Loucy (cell line): ENCODE data around the gene GALNT12.

Experiments used
- H2AFZ ChIP-seq: fragments of 200-600 bp; sonication (generic); 2 replicates; pipeline ENCODE4 v1.6.0; 2016; ENCODE audit warnings: antibody characterized with exemption, mild to moderate bottlenecking, low read length, moderate library complexity
- H3F3A ChIP-seq: fragments of 200-600 bp; 2 replicates; pipeline ENCODE4 v1.6.0; 2016; ENCODE audit warnings: antibody characterized with exemption, low read depth, mild to moderate bottlenecking
- H3K27me3 ChIP-seq: fragments of 200-600 bp; sonication (generic); 2 replicates; pipeline ENCODE4 v1.6.1; 2014; ENCODE audit warnings: low read length, mild to moderate bottlenecking; ENCODE audit not compliant: insufficient read depth, poor library complexity, severe bottlenecking
- H3K36me3 ChIP-seq: fragments of 200-600 bp; sonication (generic); 2 replicates; pipeline ENCODE4 v1.6.1; 2016; ENCODE audit warnings: low read length; ENCODE audit not compliant: insufficient read depth
- H3K4me1 ChIP-seq: fragments of 200-600 bp; sonication (generic); 2 replicates; pipeline ENCODE4 v1.5.1; 2014; ENCODE audit warnings: low read length, mild to moderate bottlenecking; ENCODE audit not compliant: insufficient read depth, poor library complexity, severe bottlenecking
- H3K4me2 ChIP-seq: fragments of 200-600 bp; sonication (generic); 2 replicates; pipeline ENCODE4 v1.6.0; 2014; ENCODE audit warnings: antibody characterized with exemption, low read length, low read depth, mild to moderate bottlenecking; ENCODE audit not compliant: poor library complexity, severe bottlenecking
- H3K4me3 ChIP-seq: fragments of 200-600 bp; sonication (generic); 2 replicates; pipeline ENCODE4 v1.5.1; 2014; ENCODE audit warnings: low read length, mild to moderate bottlenecking, mixed read lengths; ENCODE audit not compliant: poor library complexity, severe bottlenecking
- H3K79me2 ChIP-seq: fragments of 200-600 bp; sonication (generic); 2 replicates; pipeline ENCODE4 v1.6.1; 2014; ENCODE audit warnings: low read length; ENCODE audit not compliant: insufficient read depth
- H3K9ac ChIP-seq: fragments of 200-600 bp; sonication (generic); 2 replicates; pipeline ENCODE4 v1.6.0; 2014; ENCODE audit warnings: mild to moderate bottlenecking, low read depth, low read length, moderate library complexity; ENCODE audit not compliant: poor library complexity, severe bottlenecking
- H3K9me2 ChIP-seq: fragments of 200-600 bp; sonication (generic); replicated peaks from 2 replicates; pipeline ENCODE4 v1.6.1; 2016; ENCODE audit warnings: low read depth, low read length, mixed read lengths
- H3K9me3 ChIP-seq: fragments of 200-600 bp; sonication (generic); 2 replicates; pipeline ENCODE4 v1.6.1; 2014; ENCODE audit warnings: mild to moderate bottlenecking, antibody characterized with exemption, low read length, low read depth; ENCODE audit not compliant: insufficient read depth
- H4K20me1 ChIP-seq: fragments of 200-600 bp; sonication (generic); 2 replicates; pipeline ENCODE4 v1.6.0; 2014; ENCODE audit warnings: antibody characterized with exemption, low read length, mild to moderate bottlenecking; ENCODE audit not compliant: insufficient read depth, poor library complexity, severe bottlenecking
- EZH2phosphoT487 ChIP-seq: fragments of 200-600 bp; IDR thresholded peaks from 2 replicates; pipeline ENCODE4 v1.6.1; 2018; ENCODE audit warnings: antibody characterized with exemption, mild to moderate bottlenecking, moderate library complexity, borderline replicate concordance
- TF ChIP-seq, protein P1 (sequence below): fragments of 200-600 bp; sonication (generic); conservative IDR thresholded peaks from 2 replicates; pipeline ENCODE4 v1.5.1; 2014; ENCODE audit warnings: mild to moderate bottlenecking, antibody characterized with exemption, low read length

Gene GALNT12

DNA sequence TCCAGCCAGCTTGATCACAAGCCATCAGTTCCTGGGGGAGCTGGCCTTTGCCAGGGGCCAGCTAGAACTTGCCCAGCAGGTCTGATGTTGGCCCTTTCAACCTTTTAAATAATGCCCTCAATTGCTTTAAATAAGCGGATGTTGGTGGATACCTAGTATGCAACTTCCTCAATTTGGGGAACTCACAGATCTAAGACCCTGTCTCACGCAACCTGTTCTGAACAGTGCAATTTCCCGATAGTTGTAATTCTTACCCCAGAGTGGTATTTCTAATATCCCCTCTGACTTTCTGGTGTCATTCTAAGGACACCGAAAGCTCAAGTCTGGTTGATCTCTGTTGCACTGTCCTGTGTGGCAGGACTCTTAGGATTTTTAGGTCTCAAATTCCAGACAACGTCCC lies 23.1 kb downstream of the GALNT12 start:
- Histone ChIP-seq H3K9me2 (no peaks in the 10 kb centered on the region), H3K9me3 (no peaks in the 10 kb centered on the region), H3K4me2 (no peak overlapping the region), H3K4me3 (no peak overlapping the region), H3K27me3 (no peaks in the 10 kb centered on the region), H3K9ac (no peak overlapping the region), H3K36me3 (no peaks in the 10 kb centered on the region), H3K4me1 (no peaks in the 10 kb centered on the region), H3F3A (no peaks in the 10 kb centered on the region), H2AFZ (no peak overlapping the region), H4K20me1 (no peaks in the 10 kb centered on the region), H3K79me2 (no peaks in the 10 kb centered on the region)
- no peak for TF ChIP-seq EZH2phosphoT487
- TF ChIP-seq, protein P1, sequence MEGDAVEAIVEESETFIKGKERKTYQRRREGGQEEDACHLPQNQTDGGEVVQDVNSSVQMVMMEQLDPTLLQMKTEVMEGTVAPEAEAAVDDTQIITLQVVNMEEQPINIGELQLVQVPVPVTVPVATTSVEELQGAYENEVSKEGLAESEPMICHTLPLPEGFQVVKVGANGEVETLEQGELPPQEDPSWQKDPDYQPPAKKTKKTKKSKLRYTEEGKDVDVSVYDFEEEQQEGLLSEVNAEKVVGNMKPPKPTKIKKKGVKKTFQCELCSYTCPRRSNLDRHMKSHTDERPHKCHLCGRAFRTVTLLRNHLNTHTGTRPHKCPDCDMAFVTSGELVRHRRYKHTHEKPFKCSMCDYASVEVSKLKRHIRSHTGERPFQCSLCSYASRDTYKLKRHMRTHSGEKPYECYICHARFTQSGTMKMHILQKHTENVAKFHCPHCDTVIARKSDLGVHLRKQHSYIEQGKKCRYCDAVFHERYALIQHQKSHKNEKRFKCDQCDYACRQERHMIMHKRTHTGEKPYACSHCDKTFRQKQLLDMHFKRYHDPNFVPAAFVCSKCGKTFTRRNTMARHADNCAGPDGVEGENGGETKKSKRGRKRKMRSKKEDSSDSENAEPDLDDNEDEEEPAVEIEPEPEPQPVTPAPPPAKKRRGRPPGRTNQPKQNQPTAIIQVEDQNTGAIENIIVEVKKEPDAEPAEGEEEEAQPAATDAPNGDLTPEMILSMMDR: no peak

DNA sequence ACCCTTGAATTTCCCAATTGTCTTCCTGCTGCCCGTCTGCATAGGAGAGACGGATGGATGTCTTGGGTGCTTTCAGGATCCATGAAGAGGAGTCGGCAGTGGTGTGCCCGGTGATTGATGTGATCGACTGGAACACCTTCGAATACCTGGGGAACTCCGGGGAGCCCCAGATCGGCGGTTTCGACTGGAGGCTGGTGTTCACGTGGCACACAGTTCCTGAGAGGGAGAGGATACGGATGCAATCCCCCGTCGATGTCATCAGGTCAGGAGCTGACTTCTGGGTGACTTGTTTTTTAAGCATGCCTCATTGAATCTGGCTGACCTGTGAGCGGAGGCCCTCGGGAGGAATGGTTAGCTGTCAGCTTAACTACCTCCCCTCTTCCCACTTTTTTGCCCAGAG lies 24.2 kb downstream of the GALNT12 start:
- no peaks in the 10 kb centered on the region for H3K79me2 ChIP-seq
- TF ChIP-seq EZH2phosphoT487: no peak
- TF ChIP-seq, protein P1: no peak
- H4K20me1 ChIP-seq: no peaks in the 10 kb centered on the region
- H3K4me2 ChIP-seq: no peak overlapping the region
- H3K4me1 ChIP-seq: no peaks in the 10 kb centered on the region
- no peaks in the 10 kb centered on the region for H3K9me2 ChIP-seq
- no peak overlapping the region for H3K9ac ChIP-seq
- H3F3A ChIP-seq: no peaks in the 10 kb centered on the region
- no peaks in the 10 kb centered on the region for H3K27me3 ChIP-seq
- H3K36me3 ChIP-seq: no peaks in the 10 kb centered on the region
- H3K4me3 ChIP-seq: no peak overlapping the region
- H2AFZ ChIP-seq: no peak overlapping the region
- no peaks in the 10 kb centered on the region for H3K9me3 ChIP-seq

DNA sequence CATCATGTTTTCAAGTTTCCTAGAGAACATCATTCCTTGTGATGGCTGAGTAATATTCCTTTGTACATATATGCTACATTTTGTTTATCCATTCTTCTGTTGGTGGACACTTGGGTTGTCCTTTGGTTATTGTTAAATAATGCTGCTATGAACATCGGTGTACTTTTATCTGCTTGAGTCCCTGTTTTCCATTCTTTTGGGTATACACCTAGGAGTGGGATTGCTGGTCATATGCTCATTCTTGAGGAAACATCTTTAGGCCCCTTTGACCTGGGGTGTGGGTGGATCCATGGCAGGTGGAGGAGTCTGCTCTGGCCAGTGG lies 25.3 kb downstream of the GALNT12 start:
- Histone ChIP-seq H3K4me2 (no peak overlapping the region), H3K79me2 (no peaks in the 10 kb centered on the region), H3K9me2 (no peaks in the 10 kb centered on the region), H3K9ac (no peak overlapping the region), H3K4me1 (no peaks in the 10 kb centered on the region), H3K27me3 (no peaks in the 10 kb centered on the region), H3K36me3 (no peaks in the 10 kb centered on the region), H2AFZ (no peak overlapping the region), H3F3A (no peaks in the 10 kb centered on the region), H3K4me3 (no peak overlapping the region), H4K20me1 (no peaks in the 10 kb centered on the region), H3K9me3 (no peaks in the 10 kb centered on the region)
- TF ChIP-seq, protein P1: no peak
- no peak for TF ChIP-seq EZH2phosphoT487
